HG03565 (cell line): ENCODE measurements around the gene TK2.

Experiments
- ATAC-seq: cut with Tn5 transposase; IDR thresholded peaks from one replicate; pipeline ENCODE4 v1.9.1; 2021; ENCODE audit warnings: mild to moderate bottlenecking, moderate library complexity; ENCODE audit not compliant: unreplicated experiment

TK2 gene

DNA sequence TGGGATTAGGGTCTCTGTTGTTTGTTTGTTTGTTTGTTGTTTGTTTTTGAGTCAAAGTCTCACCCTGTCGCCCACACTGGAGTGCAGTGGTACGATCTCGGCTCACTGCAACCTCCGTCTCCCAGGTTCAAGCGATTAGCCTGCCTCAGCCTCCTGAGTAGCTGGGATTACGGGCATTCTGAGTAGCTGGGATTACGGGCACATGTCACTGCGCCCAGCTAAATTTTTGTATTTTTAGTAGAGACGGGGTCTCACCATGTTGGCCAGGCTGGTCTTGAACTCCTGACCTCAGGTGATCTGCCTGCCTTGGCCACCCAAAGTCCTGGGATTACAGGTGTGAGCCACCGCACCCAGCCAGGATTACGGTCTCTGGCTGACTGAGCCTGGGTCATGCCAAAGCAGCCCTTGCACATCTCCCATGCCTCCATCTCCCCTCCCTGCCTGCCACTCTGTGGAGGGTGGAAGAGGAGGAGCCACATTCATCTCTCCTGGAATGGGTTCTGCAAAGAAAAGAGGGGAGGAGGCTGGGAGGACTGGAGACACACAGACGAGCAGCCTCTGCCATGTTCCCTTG lies 63.6 kb downstream of the TK2 start:
- no peak for ATAC-seq

GRCh38 chr16:66485376-66485775 lies 64.5 kb downstream of the TK2 start:
- ATAC-seq, result no peak

DNA sequence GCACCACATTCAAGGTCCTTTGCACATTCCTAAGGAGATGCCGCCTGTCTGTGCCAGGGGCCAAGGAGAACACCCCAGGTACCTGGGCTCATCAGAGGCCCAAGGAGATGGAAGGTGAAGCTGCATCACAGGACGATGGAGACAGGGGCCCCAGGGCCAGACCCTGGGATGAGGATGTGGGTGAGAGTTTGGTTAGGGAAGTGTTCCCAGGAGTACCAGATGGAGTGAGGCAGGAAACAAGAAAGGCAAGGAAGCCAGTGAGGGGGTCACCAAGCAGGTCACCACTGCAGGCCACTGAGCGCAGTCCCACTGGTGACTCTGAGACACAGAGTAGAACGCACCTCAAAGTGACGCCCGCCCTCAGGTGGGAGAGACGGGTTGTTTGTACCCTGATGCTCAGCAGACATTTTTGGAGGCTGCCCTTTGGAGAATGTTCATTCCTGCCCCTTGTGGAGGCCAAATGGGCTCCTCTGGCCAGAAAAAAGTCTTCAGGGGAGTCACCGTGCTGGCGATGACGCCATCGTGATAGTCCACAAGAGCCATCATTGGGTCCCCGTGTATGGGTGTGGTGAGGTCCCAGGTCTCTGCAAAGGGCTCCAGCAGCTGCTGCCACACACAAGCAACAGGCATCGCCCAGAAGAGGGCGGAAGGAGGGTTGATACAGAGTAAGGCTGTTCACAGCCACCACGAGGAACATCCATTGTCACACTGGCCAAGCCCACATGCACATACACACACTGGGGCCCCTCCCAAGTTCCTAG lies 65.3 kb downstream of the TK2 start:
- no peak for ATAC-seq

- no peak for ATAC-seq
These were observed 66.1 kb downstream of the TK2 start for GRCh38 chr16:66483689-66484452.

DNA sequence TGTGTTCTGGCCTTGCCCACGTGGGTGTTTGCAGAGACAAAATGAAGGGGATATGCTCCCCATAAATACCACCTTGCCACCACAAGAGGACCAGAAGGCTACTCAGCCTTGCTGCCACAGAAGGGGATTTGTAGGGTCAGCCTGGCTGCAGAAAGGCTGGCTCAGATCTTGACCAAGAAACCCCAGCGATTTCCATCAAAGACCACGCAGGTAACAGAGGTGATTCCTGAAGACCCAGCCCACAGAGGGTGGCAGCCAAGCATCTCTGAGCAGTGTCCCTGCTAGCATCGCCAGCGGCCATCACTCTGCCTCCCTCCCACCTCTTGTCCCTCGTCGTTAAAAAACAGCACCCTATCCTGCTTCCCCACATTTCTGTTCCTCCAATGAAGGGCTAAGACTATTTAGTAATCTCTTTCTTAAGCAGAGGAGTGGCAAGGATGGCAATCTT lies 68.0 kb downstream of the TK2 start:
- ATAC-seq, result no peak

GRCh38 chr16:66481081-66481942 lies 68.6 kb downstream of the TK2 start:
- no peak for ATAC-seq

GRCh38 chr16:66480265-66481080 lies 69.4 kb downstream of the TK2 start:
- ATAC-seq, result no peak

DNA sequence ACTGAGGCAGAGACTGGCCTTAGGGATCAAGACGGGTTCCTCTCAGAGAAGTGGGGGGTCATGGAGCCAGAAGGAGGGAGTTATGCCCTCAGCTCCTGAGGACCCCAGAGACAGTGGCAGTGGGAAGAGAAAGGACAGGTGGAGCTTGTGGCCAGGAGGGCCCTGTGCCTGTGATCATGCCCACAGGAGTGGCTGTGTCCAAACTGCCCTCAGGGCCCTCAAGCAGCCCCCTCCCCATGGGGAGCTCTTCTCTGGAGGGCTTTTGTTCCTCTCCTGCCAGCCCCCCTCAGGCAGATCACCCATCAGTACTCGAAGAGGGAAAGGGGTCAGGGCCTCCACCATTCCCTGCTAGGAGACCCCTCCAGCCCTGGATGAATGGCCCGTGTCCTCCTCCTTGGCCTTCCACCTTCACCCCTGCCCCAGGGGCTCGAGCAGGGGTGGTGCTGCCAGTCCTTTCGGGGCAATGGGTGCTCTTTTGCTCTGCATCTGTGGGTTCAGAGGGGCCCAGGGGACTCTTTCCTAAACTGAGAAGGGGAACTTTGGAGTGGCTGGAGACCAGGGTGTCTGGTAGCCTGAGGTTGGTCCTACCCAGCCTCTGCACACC lies 70.2 kb downstream of the TK2 start:
- no peak for ATAC-seq

DNA sequence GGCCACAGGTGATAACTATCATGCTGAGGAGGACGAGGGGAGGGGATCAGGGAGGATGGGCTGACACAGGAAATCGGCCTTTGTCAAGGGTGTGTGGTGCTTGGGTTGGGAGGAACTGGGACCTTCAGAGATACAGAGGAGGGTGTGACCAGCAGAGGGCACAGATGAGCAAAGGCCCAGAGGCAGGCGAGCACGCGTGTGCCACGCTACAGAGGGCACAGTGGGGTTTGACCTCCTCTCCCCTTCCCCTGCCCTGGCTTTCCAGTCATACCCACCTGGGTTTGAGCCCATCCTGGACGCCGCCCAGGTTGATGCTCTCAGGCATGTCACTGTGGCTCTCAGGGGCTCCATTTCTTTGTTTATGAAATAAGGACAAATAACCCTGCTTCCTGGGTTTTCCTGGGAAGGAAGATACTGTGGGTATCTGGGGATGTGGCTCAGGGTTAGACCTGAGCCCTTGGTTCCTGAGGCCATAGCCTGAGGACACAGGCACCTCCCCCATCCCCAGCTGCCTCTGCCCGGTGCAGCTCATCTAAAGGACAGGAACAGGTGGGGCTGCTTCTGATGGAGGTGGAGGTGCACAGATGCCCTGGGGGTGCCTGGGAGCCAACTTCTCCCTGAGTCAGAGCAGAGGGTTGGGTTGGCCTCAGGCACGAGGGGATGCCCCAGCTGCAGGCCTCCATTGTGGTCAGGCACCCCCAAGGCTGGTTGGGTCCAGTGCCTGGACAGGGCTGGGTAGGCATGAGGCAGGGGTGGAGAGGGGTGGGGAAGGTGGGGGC lies 71.0 kb downstream of the TK2 start:
- peak; percentile 36 for ATAC-seq

DNA sequence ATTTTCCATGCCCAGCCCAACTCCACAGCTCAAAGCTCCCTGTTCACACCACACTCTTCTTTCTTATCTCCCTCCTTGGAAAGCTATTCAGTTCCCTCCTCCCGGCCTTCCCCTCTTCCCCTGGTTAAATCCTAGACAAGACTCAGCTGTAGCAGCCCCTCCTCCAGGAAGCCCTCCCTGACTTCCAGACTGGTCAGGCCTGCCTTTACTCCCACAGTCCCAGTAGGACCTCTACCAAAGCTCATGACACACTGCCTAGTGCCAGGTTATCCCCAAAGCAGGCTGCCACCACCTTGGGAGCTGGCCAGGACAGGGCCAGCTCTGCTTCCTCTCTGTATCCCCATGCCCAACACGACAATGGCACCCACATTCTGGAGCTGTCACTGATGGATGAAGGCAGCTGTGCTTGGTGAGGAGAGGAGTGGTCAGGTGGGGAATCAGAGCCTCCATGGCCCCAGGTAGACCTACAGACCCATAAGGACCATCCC lies 72.8 kb downstream of the TK2 start:
- no peak for ATAC-seq

DNA sequence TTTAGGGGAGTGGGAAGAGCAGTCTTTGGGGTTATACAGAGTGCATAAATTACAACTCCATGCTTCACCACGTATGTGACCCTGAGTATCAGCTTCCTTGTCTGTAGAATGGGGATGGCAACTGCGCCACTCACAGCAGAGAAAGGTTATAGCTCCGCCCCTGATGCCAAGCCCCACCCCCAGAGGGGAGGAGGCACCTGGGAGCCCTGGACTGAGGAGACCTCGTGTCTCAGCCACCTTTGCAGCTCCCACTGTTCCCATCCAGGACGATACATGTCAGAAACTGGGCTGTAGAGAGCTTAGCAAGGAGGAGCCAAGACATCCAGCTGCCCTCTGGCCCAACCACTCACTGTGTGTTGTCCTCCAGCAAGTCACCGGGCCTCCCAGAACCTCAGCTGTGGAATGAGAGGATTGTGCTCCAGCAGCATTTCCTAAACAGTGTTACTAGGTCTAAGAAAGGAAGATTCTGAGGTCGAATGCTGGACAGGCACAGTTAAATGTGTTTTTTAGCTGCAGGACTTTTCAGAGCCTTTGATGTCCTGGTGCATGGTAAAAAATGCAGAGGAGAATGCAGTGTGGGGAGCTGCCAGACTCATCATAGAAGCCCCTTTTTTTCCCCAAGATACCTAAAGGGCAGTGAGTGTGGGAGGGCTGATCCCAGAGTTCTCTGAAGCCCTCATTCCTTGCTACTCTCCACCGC lies 73.4 kb downstream of the TK2 start:
- ATAC-seq, result no peak

DNA sequence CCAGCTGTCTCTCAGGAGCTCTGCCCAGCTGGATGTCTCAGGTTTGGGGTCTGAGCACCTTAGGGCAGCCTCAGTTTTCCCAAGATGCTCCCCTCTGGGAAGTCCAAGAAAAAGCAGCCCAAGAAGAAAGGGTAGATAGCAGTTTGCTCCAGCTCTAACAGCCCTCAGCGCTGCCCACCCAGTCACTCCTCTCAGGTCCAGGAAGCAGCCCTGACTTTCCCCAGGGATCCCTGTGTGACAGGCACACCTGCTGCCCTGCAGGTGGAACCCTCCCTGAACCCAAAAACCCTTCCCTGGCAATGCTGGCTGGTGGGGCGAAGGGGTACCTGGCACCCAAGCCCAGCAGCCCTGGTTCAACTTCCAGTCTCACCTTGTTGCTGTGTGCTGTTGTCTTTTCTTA lies 74.7 kb downstream of the TK2 start:
- no peak for ATAC-seq

DNA sequence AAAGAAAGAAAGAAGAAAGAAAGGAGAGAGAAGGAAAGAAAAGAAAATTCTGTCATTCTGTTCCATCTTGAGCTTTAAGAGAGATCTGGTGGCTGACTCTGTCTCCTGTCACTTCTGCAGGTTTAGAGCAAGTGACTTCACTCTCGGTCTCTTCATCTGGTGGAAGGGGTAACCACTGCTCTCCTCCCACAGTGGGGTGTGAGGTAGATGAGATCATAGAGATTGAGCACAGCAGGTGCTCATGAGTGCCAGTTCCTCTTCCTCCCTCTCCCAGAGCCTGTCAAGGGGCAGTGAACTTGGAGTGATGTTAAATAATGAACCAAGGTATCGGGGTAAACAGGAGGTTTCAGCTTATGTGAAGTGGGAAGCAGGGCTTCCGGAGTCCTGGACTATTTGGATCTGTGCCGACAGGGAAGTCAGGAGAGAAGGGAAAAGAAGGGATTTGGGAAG lies 75.1 kb downstream of the TK2 start:
- ATAC-seq, result peak; percentile 97

DNA sequence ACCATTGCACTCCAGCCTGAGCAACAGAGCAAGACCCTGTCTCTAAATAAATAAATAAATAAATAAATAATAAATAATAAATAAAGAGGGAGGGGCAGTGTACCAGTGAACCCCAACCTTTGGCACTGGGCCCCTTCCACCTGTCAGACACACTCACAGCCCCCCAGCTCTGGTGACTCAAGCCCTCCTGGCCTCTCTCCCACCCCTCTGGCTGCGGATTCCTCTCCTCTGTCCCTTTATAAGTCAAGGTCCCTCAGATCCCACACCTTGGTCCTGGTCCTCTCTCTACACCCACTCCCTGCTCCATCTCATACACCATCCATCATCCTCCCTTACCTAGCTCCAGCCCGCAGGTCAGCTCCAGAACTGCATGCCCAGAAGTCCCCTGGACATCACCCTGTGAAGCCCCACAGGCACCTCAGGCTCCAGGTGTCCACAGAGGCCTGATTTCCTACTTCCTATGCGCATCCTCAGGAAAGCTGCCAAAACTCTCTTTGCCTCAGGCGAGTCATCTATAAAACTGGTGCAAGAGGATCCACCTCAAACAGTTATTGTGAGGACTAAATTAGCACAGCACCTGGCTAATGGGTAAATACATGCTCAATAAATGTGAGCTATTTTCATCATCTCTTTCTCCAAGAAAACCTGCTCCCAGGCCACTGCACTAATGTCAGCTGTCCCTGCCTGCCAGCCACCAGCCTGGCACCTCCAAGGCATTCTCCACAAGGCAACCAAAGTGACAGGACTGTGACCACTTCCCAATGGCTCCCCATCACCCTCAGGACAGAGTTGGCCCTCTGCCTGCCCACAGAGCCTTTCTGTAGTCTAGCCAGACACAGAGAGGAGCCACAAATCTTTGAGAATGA lies 76.0 kb downstream of the TK2 start:
- ATAC-seq, result no peak

GRCh38 chr16:66473051-66473571 lies 76.8 kb downstream of the TK2 start:
- no peak for ATAC-seq

GRCh38 chr16:66471716-66472393 lies 78.1 kb downstream of the TK2 start:
- ATAC-seq, result no peak
